ENCODE results near the gene DGAT2L6. TPM values are rescaled to one million over a fixed set of nuclear protein-coding genes. Genes with fewer than 3 reads are reported as not detected.

DGAT2L6 gene
- total and polyA plus RNA-seq, 9 donors = not detected

DNA sequence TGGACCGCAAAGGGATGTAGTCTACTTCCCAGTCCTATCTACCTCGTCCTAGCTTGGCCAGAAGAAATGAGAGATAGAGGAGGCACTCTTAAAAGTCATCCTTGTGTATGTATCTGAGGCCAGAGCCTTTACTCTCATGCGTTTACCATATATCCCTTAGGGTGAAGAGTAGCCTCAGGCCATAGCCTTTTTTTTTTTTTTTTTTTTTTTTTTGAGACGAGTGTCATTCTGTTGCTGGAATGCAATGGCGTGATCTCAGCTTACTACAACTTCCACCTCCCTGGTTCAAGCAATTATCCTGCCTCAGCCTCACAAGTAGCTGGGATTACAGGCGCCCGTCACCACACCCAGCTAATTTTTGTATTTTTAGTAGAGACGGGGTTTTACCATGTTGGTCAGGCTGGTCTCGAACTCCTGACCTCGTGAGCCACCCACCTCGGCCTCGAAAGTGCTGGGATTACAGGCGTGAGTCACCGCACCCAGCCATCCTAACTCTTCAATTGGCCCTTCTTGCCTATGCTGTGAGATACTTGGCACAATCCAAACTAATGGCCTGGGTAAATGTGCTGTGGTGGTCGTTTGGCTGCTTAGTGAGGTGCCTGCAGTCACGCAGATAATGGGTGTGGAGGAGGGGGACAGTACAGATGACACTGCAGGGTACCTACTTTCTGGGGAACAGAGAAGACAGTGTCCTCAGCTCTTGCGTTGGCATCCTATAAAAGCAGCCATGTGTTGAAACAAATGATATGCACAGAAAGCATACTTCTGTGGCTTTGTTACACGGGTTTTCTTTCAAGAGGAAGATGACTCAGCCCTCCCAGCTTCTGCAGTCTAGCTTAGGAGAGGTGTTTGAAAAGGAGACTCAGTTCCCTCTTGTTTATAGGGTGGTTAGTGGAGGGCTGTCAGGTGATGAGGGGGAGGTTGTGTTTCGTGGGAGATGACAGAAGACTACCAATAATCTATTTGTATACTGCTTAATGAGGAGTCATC is 10.4 kb upstream of the DGAT2L6 start:
- WGBS (ENCODE audit: insufficient coverage) = 66% methylated on average over 7 of the region's 19 CpGs
- DNase-seq = no peak

GRCh38 chrX:70168238-70169188 is 8.8 kb upstream of the DGAT2L6 start:
- Histone ChIP-seq H3K4me1 (ENCODE audit: control insufficient read depth, insufficient read depth, low read length) (no peaks in the 10 kb centered on the region), H3K4me3 (ENCODE audit: low read length) (peak overlapping the region; percentile 19), H3K9me3 (replicated peaks; ENCODE audit: control insufficient read depth, low read depth, low read length) (no peaks in the 10 kb centered on the region), H3K36me3 (ENCODE audit: control insufficient read depth, insufficient read depth, low read length) (peaks cover 3% of the 10 kb centered on the region), H3K27me3 (ENCODE audit: control insufficient read depth, insufficient read depth, low read length) (peaks cover 17% of the 10 kb centered on the region), H3K27ac (ENCODE audit: low read length) (no peak overlapping the region)
- DNase-seq = peak; percentile 59
- WGBS (ENCODE audit: insufficient coverage) = no CpG with 5 or more reads among the region's 11 CpGs

More for the DNA sequence above, 10.4 kb upstream of the DGAT2L6 start:
- peaks cover 12% of the 10 kb centered on the region for H3K27me3 ChIP-seq (ENCODE audit: control insufficient read depth, insufficient read depth, low read length)
- no peak overlapping the region for H3K4me3 ChIP-seq (ENCODE audit: low read length)
- no peaks in the 10 kb centered on the region for H3K9me3 ChIP-seq (replicated peaks; ENCODE audit: control insufficient read depth, low read depth, low read length)
- peaks cover 3% of the 10 kb centered on the region for H3K36me3 ChIP-seq (ENCODE audit: control insufficient read depth, insufficient read depth, low read length)
- H3K4me1 ChIP-seq (ENCODE audit: control insufficient read depth, insufficient read depth, low read length) = no peaks in the 10 kb centered on the region
- H3K27ac ChIP-seq (ENCODE audit: low read length) = no peak overlapping the region

DNA sequence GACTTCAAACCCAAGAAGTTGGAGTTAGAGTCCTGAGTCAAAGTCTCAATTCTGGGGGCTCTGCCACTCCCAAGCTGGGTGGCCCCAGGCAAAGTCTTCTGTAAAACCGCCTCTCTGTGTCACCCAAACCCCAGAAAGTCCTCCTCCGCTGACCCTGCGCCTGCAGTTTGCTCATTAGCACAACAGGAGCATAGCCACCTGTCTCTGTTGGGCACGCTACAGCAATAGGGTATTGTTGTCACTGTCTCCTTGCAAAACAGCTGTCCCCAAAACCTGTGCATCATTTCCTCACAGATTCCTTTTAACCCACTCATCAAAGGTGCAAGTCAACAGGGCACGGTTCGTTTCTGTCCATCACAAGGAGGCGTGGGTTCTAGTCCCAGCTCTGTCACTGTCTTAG is 8.0 kb upstream of the DGAT2L6 start:
- Histone ChIP-seq H3K4me3 (ENCODE audit: low read length) (no peak overlapping the region), H3K27ac (ENCODE audit: low read length) (no peak overlapping the region), H3K36me3 (ENCODE audit: control insufficient read depth, insufficient read depth, low read length) (peaks cover 3% of the 10 kb centered on the region), H3K9me3 (replicated peaks; ENCODE audit: control insufficient read depth, low read depth, low read length) (no peaks in the 10 kb centered on the region), H3K4me1 (ENCODE audit: control insufficient read depth, insufficient read depth, low read length) (no peaks in the 10 kb centered on the region), H3K27me3 (ENCODE audit: control insufficient read depth, insufficient read depth, low read length) (peaks cover 17% of the 10 kb centered on the region)
- no peak for DNase-seq
- 70% methylated on average over 4 of the region's 7 CpGs for WGBS (ENCODE audit: insufficient coverage)

DNA sequence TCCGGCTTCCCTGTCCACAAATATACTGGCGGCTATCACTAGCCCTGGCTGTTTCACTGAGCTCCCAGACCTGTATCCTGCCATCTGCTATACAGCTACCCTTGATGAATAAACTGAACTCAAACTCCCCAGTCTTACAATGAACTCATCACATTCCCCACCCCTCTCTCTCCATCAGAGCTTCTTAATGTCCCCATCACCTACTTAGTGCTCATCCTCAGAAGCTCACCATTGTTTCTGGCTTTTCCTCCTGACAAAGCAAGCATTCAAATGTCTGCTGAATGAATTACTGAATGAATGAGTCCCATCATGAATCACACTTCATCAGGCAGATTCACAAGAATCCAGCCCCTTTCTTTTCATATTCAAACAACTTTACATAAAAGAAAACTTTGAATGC is 5.7 kb upstream of the DGAT2L6 start:
- Histone ChIP-seq H3K4me3 (ENCODE audit: low read length) (no peak overlapping the region), H3K4me1 (ENCODE audit: control insufficient read depth, insufficient read depth, low read length) (no peaks in the 10 kb centered on the region), H3K27ac (ENCODE audit: low read length) (no peak overlapping the region), H3K36me3 (ENCODE audit: control insufficient read depth, insufficient read depth, low read length) (peaks cover under 1% of the 10 kb centered on the region), H3K27me3 (ENCODE audit: control insufficient read depth, insufficient read depth, low read length) (peaks cover 31% of the 10 kb centered on the region), H3K9me3 (replicated peaks; ENCODE audit: control insufficient read depth, low read depth, low read length) (no peaks in the 10 kb centered on the region)
- 43% methylated on average over 2 of the region's 2 CpGs for WGBS (ENCODE audit: insufficient coverage)
- DNase-seq = peak; percentile 42

DNA sequence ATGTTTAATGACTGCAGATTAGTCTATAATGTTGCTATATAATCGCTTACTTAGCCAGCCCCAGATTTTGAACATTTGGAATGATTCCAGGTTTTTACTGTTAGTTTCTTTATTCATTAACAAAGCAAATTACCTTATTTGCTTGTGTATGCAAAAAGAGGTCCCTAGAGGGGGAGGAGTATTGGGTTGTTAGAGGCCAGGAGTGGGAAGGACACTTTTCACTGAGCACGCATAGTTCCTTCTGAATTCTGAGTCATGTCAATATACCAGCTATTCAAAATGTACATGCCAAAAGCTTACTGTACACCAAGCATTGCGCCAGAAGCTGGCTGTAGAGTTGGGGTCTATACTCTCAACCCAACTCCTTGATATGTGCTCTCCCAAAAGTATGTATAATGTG is 5.1 kb upstream of the DGAT2L6 start:
- no peaks in the 10 kb centered on the region for H3K4me1 ChIP-seq (ENCODE audit: control insufficient read depth, insufficient read depth, low read length)
- H3K9me3 ChIP-seq (replicated peaks; ENCODE audit: control insufficient read depth, low read depth, low read length) = no peaks in the 10 kb centered on the region
- H3K27ac ChIP-seq (ENCODE audit: low read length) = no peak overlapping the region
- peaks cover 34% of the 10 kb centered on the region for H3K27me3 ChIP-seq (ENCODE audit: control insufficient read depth, insufficient read depth, low read length)
- H3K36me3 ChIP-seq (ENCODE audit: control insufficient read depth, insufficient read depth, low read length) = no peaks in the 10 kb centered on the region
- no CpG with 5 or more reads among the region's 3 CpGs for WGBS (ENCODE audit: insufficient coverage)
- no peak overlapping the region for H3K4me3 ChIP-seq (ENCODE audit: low read length)
- DNase-seq = no peak

- no peaks in the 10 kb centered on the region for H3K9me3 ChIP-seq (replicated peaks; ENCODE audit: control insufficient read depth, low read depth, low read length)
- 57% methylated on average over 4 of the region's 4 CpGs for WGBS (ENCODE audit: insufficient coverage)
- no peak overlapping the region for H3K27ac ChIP-seq (ENCODE audit: low read length)
- H3K36me3 ChIP-seq (ENCODE audit: control insufficient read depth, insufficient read depth, low read length) = no peaks in the 10 kb centered on the region
- H3K27me3 ChIP-seq (ENCODE audit: control insufficient read depth, insufficient read depth, low read length) = peaks cover 35% of the 10 kb centered on the region
- no peaks in the 10 kb centered on the region for H3K4me1 ChIP-seq (ENCODE audit: control insufficient read depth, insufficient read depth, low read length)
- H3K4me3 ChIP-seq (ENCODE audit: low read length) = no peak overlapping the region
- no peak for DNase-seq
Measured at GRCh38 chrX:70172964-70173363, 4.3 kb upstream of the DGAT2L6 start.

GRCh38 chrX:70174754-70175153 is 2.5 kb upstream of the DGAT2L6 start:
- Histone ChIP-seq H3K4me3 (ENCODE audit: low read length) (no peak overlapping the region), H3K27me3 (ENCODE audit: control insufficient read depth, insufficient read depth, low read length) (peaks cover 27% of the 10 kb centered on the region), H3K9me3 (replicated peaks; ENCODE audit: control insufficient read depth, low read depth, low read length) (no peaks in the 10 kb centered on the region), H3K4me1 (ENCODE audit: control insufficient read depth, insufficient read depth, low read length) (no peaks in the 10 kb centered on the region), H3K27ac (ENCODE audit: low read length) (no peak overlapping the region), H3K36me3 (ENCODE audit: control insufficient read depth, insufficient read depth, low read length) (no peaks in the 10 kb centered on the region)
- DNase-seq = no peak
- WGBS (ENCODE audit: insufficient coverage) = 100% methylated on average over 1 of the region's 4 CpGs

- Histone ChIP-seq H3K4me1 (ENCODE audit: control insufficient read depth, insufficient read depth, low read length) (no peaks in the 10 kb centered on the region), H3K27me3 (ENCODE audit: control insufficient read depth, insufficient read depth, low read length) (peaks cover 27% of the 10 kb centered on the region), H3K27ac (ENCODE audit: low read length) (no peak overlapping the region), H3K9me3 (replicated peaks; ENCODE audit: control insufficient read depth, low read depth, low read length) (no peaks in the 10 kb centered on the region), H3K4me3 (ENCODE audit: low read length) (no peak overlapping the region), H3K36me3 (ENCODE audit: control insufficient read depth, insufficient read depth, low read length) (no peaks in the 10 kb centered on the region)
- WGBS (ENCODE audit: insufficient coverage) = 53% methylated on average over 2 of the region's 7 CpGs
- no peak for DNase-seq
Measured at GRCh38 chrX:70175338-70175737, 1.9 kb upstream of the DGAT2L6 start.

GRCh38 chrX:70183091-70183490 is 5.8 kb downstream of the DGAT2L6 start:
- 71% methylated on average over 4 of the region's 5 CpGs for WGBS (ENCODE audit: insufficient coverage)
- no peaks in the 10 kb centered on the region for H3K9me3 ChIP-seq (replicated peaks; ENCODE audit: control insufficient read depth, low read depth, low read length)
- H3K27me3 ChIP-seq (ENCODE audit: control insufficient read depth, insufficient read depth, low read length) = peaks cover 8% of the 10 kb centered on the region
- H3K27ac ChIP-seq (ENCODE audit: low read length) = no peak overlapping the region
- H3K4me3 ChIP-seq (ENCODE audit: low read length) = no peak overlapping the region
- H3K36me3 ChIP-seq (ENCODE audit: control insufficient read depth, insufficient read depth, low read length) = no peaks in the 10 kb centered on the region
- no peak for DNase-seq
- H3K4me1 ChIP-seq (ENCODE audit: control insufficient read depth, insufficient read depth, low read length) = no peaks in the 10 kb centered on the region

- Histone ChIP-seq H3K9me3 (replicated peaks; ENCODE audit: control insufficient read depth, low read depth, low read length) (peaks cover 4% of the 10 kb centered on the region), H3K27me3 (ENCODE audit: control insufficient read depth, insufficient read depth, low read length) (peaks cover 8% of the 10 kb centered on the region), H3K27ac (ENCODE audit: low read length) (no peak overlapping the region), H3K36me3 (ENCODE audit: control insufficient read depth, insufficient read depth, low read length) (no peaks in the 10 kb centered on the region), H3K4me1 (ENCODE audit: control insufficient read depth, insufficient read depth, low read length) (no peaks in the 10 kb centered on the region), H3K4me3 (ENCODE audit: low read length) (no peak overlapping the region)
- no peak for DNase-seq
Measured at GRCh38 chrX:70190225-70190624, 12.9 kb downstream of the DGAT2L6 start.

Measured in muscle of leg (tissue), 11 donors.